Kidney (tissue), 14 donors: ENCODE results near the gene AHNAK. TPM values are rescaled to one million over a fixed set of nuclear protein-coding genes. Genes with fewer than 3 reads are reported as not detected.

Experiments
- DNase-seq, 5 donors: peaks; one replicate each; pipeline ENCODE4 v3.0.0-alpha.2; 2013 to 2020
- FAIRE-seq: peaks from 2 replicates; lab custom pipeline; 2012; peaks lifted over from hg19 to GRCh38; lab: Jason Lieb, UNC
- H3K27ac ChIP-seq, 2 donors: one replicate each; pipeline ENCODE4 v1.7.0; 2013; ENCODE audit warnings: low read depth in 2 of 2, low read length in 2 of 2, inconsistent platforms in 1 of 2
- H3K27me3 ChIP-seq: one replicate; pipeline ENCODE4 v1.7.1; 2013; ENCODE audit warnings: low read length, inconsistent platforms; ENCODE audit not compliant: control insufficient read depth, insufficient read depth
- H3K36me3 ChIP-seq, 3 donors: one replicate each; pipeline versions ENCODE4 v1.7.0 to v1.7.1; 2013; ENCODE audit warnings: low read length in 3 of 3, control low read depth in 1 of 3, inconsistent platforms in 1 of 3; ENCODE audit not compliant: insufficient read depth in 3 of 3, control insufficient read depth in 2 of 3
- H3K4me1 ChIP-seq, 3 donors: one replicate each; pipeline versions ENCODE4 v1.7.0 to v1.7.1; 2013; ENCODE audit warnings: low read length in 3 of 3, inconsistent platforms in 1 of 3, low read depth in 1 of 3; ENCODE audit not compliant: control insufficient read depth in 2 of 3, insufficient read depth in 2 of 3
- H3K4me3 ChIP-seq, 3 donors: one replicate each; pipeline versions ENCODE4 v1.7.0 to v1.8.1; 2013; ENCODE audit warnings: low read length in 3 of 3, control low read depth in 1 of 3, inconsistent platforms in 1 of 3
- H3K9ac ChIP-seq, 3 donors: one replicate each; pipeline versions ENCODE4 v1.7.0 to v1.7.1; 2013; ENCODE audit warnings: low read length in 3 of 3, control low read depth in 1 of 3, inconsistent platforms in 1 of 3
- H3K9me3 ChIP-seq, 3 donors: one replicate each; pipeline versions ENCODE4 v1.7.0 to v1.7.1; 2013; ENCODE audit warnings: low read length in 3 of 3, control low read depth in 1 of 3, inconsistent platforms in 1 of 3; ENCODE audit not compliant: control insufficient read depth in 2 of 3, insufficient read depth in 1 of 3
- intact Hi-C: fragments of 100-400 bp; cut with DNase I; formaldehyde crosslinking; loops from one replicate; pipeline ENCODE4 v1.11.1; 2022
- polyA plus RNA-seq: library from polyadenylated mRNA; stranded (reverse); fragments of 350-450 nt; fragmentation: Illumina TruSeq; extraction: RNeasy Lipid Tissue Mini Kit (QIAGEN cat#74804); gene quantifications from one replicate; pipeline ENCODE4 v1.2.3, GENCODE V29; 2014; ENCODE audit warnings: low read depth, low replicate concordance; ENCODE audit not compliant: insufficient read depth
- total RNA-seq: library from RNA; stranded (reverse); fragmentation: NEBNext Ultra II Directional; extraction: Animal tissue kit (Norgen Biotek cat#: 25700); gene quantifications from one replicate; pipeline ENCODE4 v1.2.1, GENCODE V29; 2021
- TF ChIP-seq, protein P1 (sequence below): IDR thresholded peaks from 3 replicates; pipeline ENCODE4 v1.5.1; 2012; ENCODE audit warnings: mild to moderate bottlenecking, moderate library complexity, borderline replicate concordance; ENCODE audit not compliant: insufficient read depth; ENCODE audit errors: extremely low read depth
- donor health status: control.
- donor health status: control.
- donor health status: control.
- donor health status: control.
- donor health status: control.
- donor health status: DM: yes; HTN: yes; CAD: no.
- donor health status: Normal renal cell carcinoma (clear cell type).

The AHNAK gene
- total and polyA plus RNA-seq, 2 donors from 2014 or later: 36.6 to 700 TPM

- peaks cover 9 to 44% (median 12%) of the 10 kb centered on the region in 3 donors for H3K36me3 ChIP-seq
- FAIRE-seq (no peak), DNase-seq (peak in 1 of 5 donors; percentile 77)
- intact Hi-C loops: no loop called here
- H3K9ac ChIP-seq: no peak overlapping the region
- H3K4me3 ChIP-seq: no peak overlapping the region
- TF ChIP-seq, protein P1, sequence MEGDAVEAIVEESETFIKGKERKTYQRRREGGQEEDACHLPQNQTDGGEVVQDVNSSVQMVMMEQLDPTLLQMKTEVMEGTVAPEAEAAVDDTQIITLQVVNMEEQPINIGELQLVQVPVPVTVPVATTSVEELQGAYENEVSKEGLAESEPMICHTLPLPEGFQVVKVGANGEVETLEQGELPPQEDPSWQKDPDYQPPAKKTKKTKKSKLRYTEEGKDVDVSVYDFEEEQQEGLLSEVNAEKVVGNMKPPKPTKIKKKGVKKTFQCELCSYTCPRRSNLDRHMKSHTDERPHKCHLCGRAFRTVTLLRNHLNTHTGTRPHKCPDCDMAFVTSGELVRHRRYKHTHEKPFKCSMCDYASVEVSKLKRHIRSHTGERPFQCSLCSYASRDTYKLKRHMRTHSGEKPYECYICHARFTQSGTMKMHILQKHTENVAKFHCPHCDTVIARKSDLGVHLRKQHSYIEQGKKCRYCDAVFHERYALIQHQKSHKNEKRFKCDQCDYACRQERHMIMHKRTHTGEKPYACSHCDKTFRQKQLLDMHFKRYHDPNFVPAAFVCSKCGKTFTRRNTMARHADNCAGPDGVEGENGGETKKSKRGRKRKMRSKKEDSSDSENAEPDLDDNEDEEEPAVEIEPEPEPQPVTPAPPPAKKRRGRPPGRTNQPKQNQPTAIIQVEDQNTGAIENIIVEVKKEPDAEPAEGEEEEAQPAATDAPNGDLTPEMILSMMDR: no peak
- H3K27me3 ChIP-seq: no peaks in the 10 kb centered on the region
- H3K4me1 ChIP-seq: peaks cover 0 to 27% (median 13%) of the 10 kb centered on the region in 3 donors
- H3K27ac ChIP-seq: peak overlapping the region in 1 of 2 donors; percentile 76
- no peaks in the 10 kb centered on the region for H3K9me3 ChIP-seq
These were observed 29.2 kb upstream of the AHNAK start for GRCh38 chr11:62575837-62576236.

- Histone ChIP-seq H3K9me3 (no peaks in the 10 kb centered on the region), H3K4me3 (peak overlapping the region; percentile 52 to 87 (median 82)), H3K9ac (peak overlapping the region; percentile 55 to 90 (median 76)), H3K4me1 (peaks cover 0 to 27% (median 13%) of the 10 kb centered on the region in 3 donors), H3K27me3 (no peaks in the 10 kb centered on the region), H3K36me3 (peaks cover 11 to 49% (median 15%) of the 10 kb centered on the region in 3 donors), H3K27ac (peak overlapping the region in 1 of 2 donors; percentile 99)
- TF ChIP-seq, protein P1: no peak
- peak in 1 of 5 donors; percentile 74 for DNase-seq
- FAIRE-seq: no peak
- intact Hi-C loops: no loop called here
These were observed 28.6 kb upstream of the AHNAK start for GRCh38 chr11:62575156-62575555.

- peak overlapping the region; percentile 88 to 99 for H3K27ac ChIP-seq
- H3K27me3 ChIP-seq: no peaks in the 10 kb centered on the region
- H3K9ac ChIP-seq: peak overlapping the region; percentile 55 to 90 (median 76)
- H3K36me3 ChIP-seq: peaks cover 11 to 53% (median 16%) of the 10 kb centered on the region in 3 donors
- peak overlapping the region; percentile 52 to 87 (median 82) for H3K4me3 ChIP-seq
- H3K4me1 ChIP-seq: peaks cover 0 to 27% (median 13%) of the 10 kb centered on the region in 3 donors
- intact Hi-C loops: no loop called here
- FAIRE-seq (no peak), DNase-seq (peak in 4 of 5 donors; percentile 37 to 84 (median 76))
- H3K9me3 ChIP-seq: no peaks in the 10 kb centered on the region
- TF ChIP-seq, protein P1: no peak
These were observed 27.9 kb upstream of the AHNAK start for GRCh38 chr11:62574363-62575071.
